Keratinocyte (primary cell): ENCODE results near the gene VAMP5. TPM values are rescaled to one million over a fixed set of nuclear protein-coding genes. Genes with fewer than 3 reads are reported as not detected.

Experiments used
- DNase-seq: peaks from one replicate; pipeline ENCODE4 v3.0.0-alpha.2; 2011; ENCODE audit warnings: low read depth, missing footprints, low spot score
- FAIRE-seq: peaks from 2 replicates; lab custom pipeline; 2011; peaks lifted over from hg19 to GRCh38; lab: Jason Lieb, UNC
- H2AFZ ChIP-seq: 2 replicates; pipeline ENCODE4 v1.6.0; 2012; ENCODE audit warnings: low read length, control low read depth, inconsistent platforms; ENCODE audit not compliant: control insufficient read depth
- H3K27ac ChIP-seq: 2 replicates; pipeline ENCODE4 v1.5.1; 2011; ENCODE audit warnings: low read length; ENCODE audit not compliant: control insufficient read depth, insufficient read depth
- H3K27me3 ChIP-seq: 3 replicates; pipeline ENCODE4 v1.6.0; 2011; ENCODE audit warnings: low read length; ENCODE audit not compliant: control insufficient read depth, insufficient read depth; ENCODE audit errors: extremely low read depth
- H3K36me3 ChIP-seq, 2 experiments: 2 replicates in 1 of 2; 3 replicates in 1 of 2; pipeline ENCODE4 v1.5.1; 2011; ENCODE audit warnings: low read length in 2 of 2, mild to moderate bottlenecking in 1 of 2; ENCODE audit not compliant: control insufficient read depth in 2 of 2, insufficient read depth in 2 of 2; ENCODE audit errors: extremely low read depth in 1 of 2
- H3K4me1 ChIP-seq: 3 replicates; pipeline ENCODE4 v1.5.1; 2011; ENCODE audit warnings: low read length; ENCODE audit not compliant: control insufficient read depth, insufficient read depth; ENCODE audit errors: extremely low read depth
- H3K4me2 ChIP-seq: 3 replicates; pipeline ENCODE4 v1.6.0; 2011; ENCODE audit warnings: low read depth, low read length; ENCODE audit not compliant: control insufficient read depth, insufficient read depth; ENCODE audit errors: extremely low read depth
- H3K4me3 ChIP-seq, 3 experiments: fragments of 200-600 bp in 1 of 3; sonication (generic) in 1 of 3; 2 replicates in 2 of 3; 3 replicates in 1 of 3; pipeline ENCODE4 v1.5.1; 2011 to 2016; ENCODE audit warnings: low read length in 3 of 3, mild to moderate bottlenecking in 3 of 3, control low read depth in 2 of 3, inconsistent platforms in 1 of 3, low read depth in 1 of 3, mixed read lengths in 1 of 3, mixed run types in 1 of 3, moderate library complexity in 1 of 3; ENCODE audit not compliant: control insufficient read depth in 2 of 3, insufficient read depth in 2 of 3; ENCODE audit errors: extremely low read depth in 1 of 3
- H3K79me2 ChIP-seq: 2 replicates; pipeline ENCODE4 v1.6.0; 2012; ENCODE audit warnings: low read length; ENCODE audit not compliant: control insufficient read depth, insufficient read depth
- H3K9ac ChIP-seq: 3 replicates; pipeline ENCODE4 v1.6.0; 2011; ENCODE audit warnings: low read length; ENCODE audit not compliant: control insufficient read depth, insufficient read depth; ENCODE audit errors: extremely low read depth
- H3K9me1 ChIP-seq: 3 replicates; pipeline ENCODE4 v1.6.0; 2011; ENCODE audit warnings: low read length; ENCODE audit not compliant: control insufficient read depth, insufficient read depth; ENCODE audit errors: extremely low read depth
- H3K9me3 ChIP-seq: 2 replicates; pipeline ENCODE4 v1.5.1; 2012; ENCODE audit warnings: low read depth, low read length; ENCODE audit not compliant: control insufficient read depth
- H4K20me1 ChIP-seq: 3 replicates; pipeline ENCODE4 v1.6.0; 2011; ENCODE audit warnings: low read length; ENCODE audit not compliant: control insufficient read depth, insufficient read depth; ENCODE audit errors: extremely low read depth
- EZH2 ChIP-seq: IDR thresholded peaks from one replicate; pipeline ENCODE4 v1.6.1; 2012; ENCODE audit warnings: inconsistent platforms, mild to moderate bottlenecking, low read length, moderate library complexity
- dilution Hi-C: fragments of 300-500 bp; cut with MboI; formaldehyde crosslinking; loops from one replicate; pipeline ENCODE4 v1.7.0; 2020; ENCODE audit warnings: low sequenced_read_pairs; ENCODE audit not compliant: extremely low pct_ligation_motif_present
- polyA plus RNA-seq, 5 experiments: library from polyadenylated mRNA; depleted of rRNA in 3 of 5; stranded (reverse) in 3 of 5; stranded (forward) in 1 of 5; unstranded in 1 of 5; fragments of >200 nt; gene quantifications; 1 replicate in 1 of 5; 2 replicates in 3 of 5; 3 replicates in 1 of 5; pipeline versions ENCODE4 v1.2.1 to v1.2.3, GENCODE V29; 2011 to 2012; ENCODE audit warnings: missing spikeins in 2 of 5, low read depth in 1 of 5, low replicate concordance in 1 of 5
- TF ChIP-seq, protein P1 (sequence below), 3 experiments: IDR thresholded peaks in 1 of 3; conservative IDR thresholded peaks in 1 of 3; optimal IDR thresholded peaks in 1 of 3; 2 replicates in 2 of 3; 3 replicates in 1 of 3; pipeline versions ENCODE3 to v1.5.1; 2011; ENCODE audit warnings: low read length in 3 of 3, mild to moderate bottlenecking in 3 of 3, moderate library complexity in 2 of 3, control low read depth in 1 of 3, inconsistent platforms in 1 of 3; ENCODE audit not compliant: insufficient read depth in 2 of 3; ENCODE audit errors: extremely low read depth in 1 of 3

The VAMP5 gene
- polyA plus RNA-seq, 1 donor (not counting 4 experiments of a cell fraction or from before 2014, with no cell fraction given): 11.0 TPM

DNA sequence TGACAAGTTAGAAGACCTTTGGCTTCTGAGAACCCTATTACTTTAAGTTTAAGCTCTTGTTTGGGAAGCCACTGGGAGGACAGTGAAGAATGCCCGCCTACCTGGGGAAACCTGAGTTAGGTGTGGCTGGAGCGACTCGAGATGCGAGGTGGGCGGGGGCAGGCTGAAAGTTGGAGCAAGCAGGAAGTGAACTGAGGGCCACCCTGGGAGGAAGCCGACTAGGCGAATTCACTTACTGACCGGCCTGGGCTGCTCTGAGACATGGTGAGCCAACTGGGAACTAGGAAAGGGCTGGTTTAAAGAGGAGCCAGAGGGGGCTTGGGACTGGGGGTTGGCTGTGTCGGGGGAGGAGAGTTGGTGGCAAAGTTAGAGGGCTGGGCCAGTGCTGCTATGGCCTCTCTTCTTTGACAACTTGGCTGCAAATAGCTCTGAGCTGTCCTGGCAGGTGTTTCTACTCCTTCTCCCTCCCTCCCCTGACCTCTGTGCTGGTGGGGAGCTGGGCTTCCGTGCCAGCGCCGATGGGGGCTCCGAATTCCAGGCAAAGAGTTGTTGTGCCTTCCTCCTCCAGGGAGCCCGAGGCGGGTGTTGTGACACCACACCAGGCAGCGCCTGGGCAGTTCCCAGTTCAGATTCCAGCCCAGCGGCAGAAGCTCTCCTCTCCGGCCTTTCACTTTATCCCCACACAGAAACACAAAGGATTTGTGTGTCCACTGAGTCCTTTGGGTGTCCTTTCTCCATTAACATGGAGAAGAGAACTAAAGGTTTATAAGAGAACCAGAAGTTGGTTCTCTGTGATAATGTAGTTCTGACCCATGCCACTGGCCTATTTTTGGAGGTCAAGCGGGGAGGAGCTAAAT is 6.6 kb upstream of the VAMP5 start, which contains the start of gene VAMP8:
VAMP8 (plus strand) TSS at position 201 of the 857 bp plus-strand sequence; CDS start at position 262, 61 bp downstream.
- TF ChIP-seq EZH2: no peak
- TF ChIP-seq, protein P1, sequence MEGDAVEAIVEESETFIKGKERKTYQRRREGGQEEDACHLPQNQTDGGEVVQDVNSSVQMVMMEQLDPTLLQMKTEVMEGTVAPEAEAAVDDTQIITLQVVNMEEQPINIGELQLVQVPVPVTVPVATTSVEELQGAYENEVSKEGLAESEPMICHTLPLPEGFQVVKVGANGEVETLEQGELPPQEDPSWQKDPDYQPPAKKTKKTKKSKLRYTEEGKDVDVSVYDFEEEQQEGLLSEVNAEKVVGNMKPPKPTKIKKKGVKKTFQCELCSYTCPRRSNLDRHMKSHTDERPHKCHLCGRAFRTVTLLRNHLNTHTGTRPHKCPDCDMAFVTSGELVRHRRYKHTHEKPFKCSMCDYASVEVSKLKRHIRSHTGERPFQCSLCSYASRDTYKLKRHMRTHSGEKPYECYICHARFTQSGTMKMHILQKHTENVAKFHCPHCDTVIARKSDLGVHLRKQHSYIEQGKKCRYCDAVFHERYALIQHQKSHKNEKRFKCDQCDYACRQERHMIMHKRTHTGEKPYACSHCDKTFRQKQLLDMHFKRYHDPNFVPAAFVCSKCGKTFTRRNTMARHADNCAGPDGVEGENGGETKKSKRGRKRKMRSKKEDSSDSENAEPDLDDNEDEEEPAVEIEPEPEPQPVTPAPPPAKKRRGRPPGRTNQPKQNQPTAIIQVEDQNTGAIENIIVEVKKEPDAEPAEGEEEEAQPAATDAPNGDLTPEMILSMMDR (optimal IDR thresholded peaks at IDR 0.05 in 1 of 3, IDR thresholded peaks at IDR 0.05 in 1 of 3, conservative IDR thresholded peaks at IDR 0.05 in 1 of 3; ENCODE audit: extremely low read depth in 1 of 3, insufficient read depth in 2 of 3, low read length in 3 of 3): no peak
- dilution Hi-C loops: no loop called here
- FAIRE-seq (peak; percentile 66), DNase-seq (peak; percentile 62)
- Histone ChIP-seq H3K27ac (peak within 1 kb of the TSS; percentile 64), H3K36me3 (peaks cover 15 to 24% of the 10 kb centered on the region in 2 experiments), H3K79me2 (peaks cover 20% of the 10 kb centered on the region), H3K4me1 (peaks cover 23% of the 10 kb centered on the region), H3K4me2 (peak within 1 kb of the TSS; percentile 99), H2AFZ (peak within 1 kb of the TSS; percentile 64), H3K9me1 (no peaks in the 10 kb centered on the region), H3K4me3 (peak within 1 kb of the TSS; percentile 74 to 94 (median 94)), H3K27me3 (no peaks in the 10 kb centered on the region), H3K9ac (peak within 1 kb of the TSS; percentile 74), H4K20me1 (no peaks in the 10 kb centered on the region), H3K9me3 (no peaks in the 10 kb centered on the region)

DNA sequence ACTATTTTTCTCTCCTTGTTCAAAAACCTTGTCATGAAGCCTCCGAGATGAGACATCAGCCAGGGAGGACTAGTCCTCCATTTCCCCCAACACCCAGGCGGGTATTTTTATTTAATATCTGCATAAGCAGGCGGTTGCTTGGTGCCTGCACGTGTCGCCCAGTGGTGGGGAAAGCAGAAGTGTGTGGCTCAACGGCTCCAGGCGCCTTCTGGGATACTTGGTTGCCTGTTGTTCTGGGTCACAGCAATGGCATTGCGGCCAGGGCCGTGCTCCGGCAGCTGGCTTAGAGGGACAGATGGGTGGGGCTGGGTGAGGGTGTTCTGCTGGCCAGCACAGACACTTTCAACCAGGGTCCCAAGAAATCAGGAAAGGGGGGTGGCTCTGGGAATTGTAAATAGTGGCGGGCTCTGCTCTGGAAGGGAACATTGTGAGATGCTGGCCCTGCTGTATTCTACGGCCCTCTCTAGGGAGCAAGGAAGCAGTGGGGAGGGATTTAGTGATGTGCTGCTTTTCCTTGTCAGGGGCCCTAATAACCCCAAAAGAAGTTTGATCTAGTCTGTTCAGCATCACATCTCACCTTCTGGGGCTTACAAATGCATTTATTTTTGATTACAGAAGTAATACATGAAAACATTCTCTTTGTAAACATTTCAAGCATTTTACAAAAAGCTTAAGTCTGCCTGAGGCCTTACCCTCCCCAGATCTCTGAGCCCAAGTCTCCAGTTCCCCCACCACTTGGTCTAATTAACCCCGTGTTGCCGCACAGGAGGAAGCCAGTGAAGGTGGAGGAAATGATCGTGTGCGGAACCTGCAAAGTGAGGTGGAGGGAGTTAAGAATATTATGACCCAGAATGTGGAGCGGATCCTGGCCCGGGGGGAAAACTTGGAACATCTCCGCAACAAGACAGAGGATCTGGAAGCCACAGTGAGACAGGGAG is 5.7 kb upstream of the VAMP5 start:
- peaks cover 23% of the 10 kb centered on the region for H3K4me1 ChIP-seq
- H3K36me3 ChIP-seq: peaks cover 15 to 24% of the 10 kb centered on the region in 2 experiments
- H3K79me2 ChIP-seq: peaks cover 20% of the 10 kb centered on the region
- H3K9me1 ChIP-seq: no peaks in the 10 kb centered on the region
- no peak for TF ChIP-seq EZH2
- TF ChIP-seq, protein P1 (optimal IDR thresholded peaks at IDR 0.05 in 1 of 3, IDR thresholded peaks at IDR 0.05 in 1 of 3, conservative IDR thresholded peaks at IDR 0.05 in 1 of 3; ENCODE audit: extremely low read depth in 1 of 3, insufficient read depth in 2 of 3, low read length in 3 of 3): no peak
- H3K27me3 ChIP-seq: no peaks in the 10 kb centered on the region
- no peak for DNase-seq
- peak overlapping the region; percentile 64 for H3K27ac ChIP-seq
- H3K4me3 ChIP-seq: peak overlapping the region; percentile 74 to 94 (median 94)
- H3K9ac ChIP-seq: peak overlapping the region; percentile 74
- peak overlapping the region; percentile 99 for H3K4me2 ChIP-seq
- H2AFZ ChIP-seq: peak overlapping the region; percentile 64
- H4K20me1 ChIP-seq: no peaks in the 10 kb centered on the region
- FAIRE-seq: no peak
- dilution Hi-C loops: no loop called here
- H3K9me3 ChIP-seq: no peaks in the 10 kb centered on the region
